ENCODE measurements around the gene CABLES2. TPM values are rescaled to one million over a fixed set of nuclear protein-coding genes. Genes with fewer than 3 reads are reported as not detected.

The CABLES2 gene
- total and polyA plus RNA-seq, 9 of the 15 experiments (the other 6 are each of a cell fraction or from before 2014, with no cell fraction given) = 0.46 to 4.2 (median 1.6) TPM

GRCh38 chr20:62407221-62407992 lies at the start of gene CABLES2 (continued):
- TF ChIP-seq TBL1XR1 (IDR thresholded peaks at IDR 0.05; ENCODE audit: low read length in 2 of 2) (0 out of 4 replicates have a peak, but pooled peaks of 1 of the 2 experiments have one; percentile 20), ZHX1 (conservative IDR thresholded peaks at IDR 0.05; ENCODE audit: low read length) (0 out of 2 replicates have a peak, but pooled peaks have one; percentile 3), ZNF197 (CRISPR knock-in tag; IDR thresholded peaks at IDR 0.05; ENCODE audit: low read depth) (no peak), HDAC2 (IDR thresholded peaks at IDR 0.05) (peak; percentile 75; the same call in 1 of the 2 replicates), ZNF780A (CRISPR knock-in tag; IDR thresholded peaks at IDR 0.05) (no peak), ZFP91 (CRISPR knock-in tag; IDR thresholded peaks at IDR 0.05) (no peak), HNRNPLL (IDR thresholded peaks at IDR 0.05; ENCODE audit: low read depth, low read length, poor library complexity, severe bottlenecking) (no peak), YY1 (IDR thresholded peaks at IDR 0.05; ENCODE audit: borderline replicate concordance in 1 of 3, control insufficient read depth in 1 of 3, extremely low read depth in 1 of 3, insufficient read depth in 3 of 3, insufficient read length in 1 of 3, insufficient replicate concordance in 2 of 3, low read depth in 1 of 3, low read length in 2 of 3) (peak in 2 of 3 experiments; percentile 22 to 59), ZKSCAN3 (CRISPR knock-in tag; IDR thresholded peaks at IDR 0.05) (no peak), TRIM28 (IDR thresholded peaks at IDR 0.05) (0 out of 2 replicates have a peak, but pooled peaks have one; percentile 36), SREBF1 (IDR thresholded peaks at IDR 0.05; ENCODE audit: borderline replicate concordance, low read depth, low read length) (no peak), ZBTB33 (CRISPR knock-in tag; IDR thresholded peaks at IDR 0.05) (no peak; the same call in 1 of the 2 replicates), ZNF696 (CRISPR knock-in tag; conservative IDR thresholded peaks at IDR 0.05) (no peak), ZNF436 (CRISPR knock-in tag; IDR thresholded peaks at IDR 0.05) (no peak), MCM5 (IDR thresholded peaks at IDR 0.05; ENCODE audit: low read depth) (no peak)

Measured in K562 (cell line).